RCC 7860 (cell line): Measurements from ENCODE around the gene P2RX6.
A peak's percentile ranks its signal among the peaks of the same experiment; 100 is the strongest.
"Not testable (repeated sequence)": the region's sequence is repeated elsewhere in the genome, so short reads cannot be mapped to it uniquely, and the experiment has no call there.

Source experiments
- DNase-seq: peaks from one replicate; pipeline ENCODE4 v3.0.0-alpha.2; 2015; ENCODE audit warnings: low spot score
- FAIRE-seq: peaks from 2 replicates; lab custom pipeline; 2012; peaks lifted over from hg19 to GRCh38; lab: Jason Lieb, UNC

Gene P2RX6

DNA sequence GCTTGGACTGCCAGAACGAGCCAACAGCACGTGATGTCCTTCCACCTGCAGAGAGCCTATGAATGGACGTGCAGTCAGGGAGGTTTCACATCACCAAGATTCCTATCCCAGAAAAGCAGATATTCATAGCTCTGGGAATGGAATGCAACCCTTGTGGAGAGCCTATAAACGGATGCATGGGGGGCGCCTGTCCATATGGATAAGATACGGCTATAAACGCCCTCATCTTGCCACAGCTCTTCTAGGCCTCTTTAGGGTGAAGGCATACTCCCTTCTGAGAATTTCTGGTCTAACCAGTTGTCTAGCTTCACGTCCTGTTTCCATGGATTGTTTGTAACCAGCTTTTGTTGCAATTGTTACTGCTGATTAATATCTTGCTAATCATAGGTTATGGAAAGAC lies 56.8 kb downstream of the P2RX6 start:
- DNase-seq, FAIRE-seq: not testable (repeated sequence)

DNA sequence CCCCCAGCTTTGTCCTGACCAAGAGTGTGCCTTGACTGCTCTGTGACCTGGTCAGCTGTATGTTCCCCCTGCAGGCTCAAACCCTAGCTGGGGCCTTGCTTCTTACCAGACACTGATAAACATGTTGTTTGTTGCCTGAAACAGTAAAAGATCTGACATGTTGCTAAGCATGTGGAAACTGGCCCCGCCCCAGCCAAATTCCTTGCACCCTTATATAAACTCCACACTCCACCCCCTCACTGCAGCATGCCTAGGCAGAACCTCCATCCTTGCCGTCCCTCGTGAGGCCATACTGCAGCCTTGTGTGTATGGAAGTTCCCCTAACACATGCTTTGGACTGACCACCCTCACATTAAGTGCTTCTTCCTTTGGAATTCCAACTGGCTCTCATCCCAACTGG lies 58.1 kb downstream of the P2RX6 start:
- DNase-seq (no peak), FAIRE-seq (no peak)

DNA sequence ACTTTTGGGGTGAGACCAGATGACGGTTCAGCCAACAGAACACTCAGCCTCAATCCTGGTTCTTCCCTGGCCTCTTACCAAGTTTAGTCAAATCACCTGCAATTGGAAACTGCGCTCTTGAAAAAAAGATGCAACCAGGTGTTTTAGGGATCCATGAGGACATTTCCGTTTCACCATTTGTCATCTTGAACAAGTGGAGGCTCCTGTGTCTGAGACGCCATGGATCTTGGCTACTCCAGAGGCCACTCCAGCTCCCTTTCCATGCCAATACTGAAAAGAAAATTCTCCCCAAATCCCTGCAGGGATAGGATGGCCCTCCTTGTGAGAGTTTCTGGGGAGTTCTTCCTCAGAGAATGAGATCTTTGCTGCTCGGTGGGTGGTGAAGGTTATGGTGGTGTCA lies 58.5 kb downstream of the P2RX6 start:
- no peak for FAIRE-seq
- no peak for DNase-seq

DNA sequence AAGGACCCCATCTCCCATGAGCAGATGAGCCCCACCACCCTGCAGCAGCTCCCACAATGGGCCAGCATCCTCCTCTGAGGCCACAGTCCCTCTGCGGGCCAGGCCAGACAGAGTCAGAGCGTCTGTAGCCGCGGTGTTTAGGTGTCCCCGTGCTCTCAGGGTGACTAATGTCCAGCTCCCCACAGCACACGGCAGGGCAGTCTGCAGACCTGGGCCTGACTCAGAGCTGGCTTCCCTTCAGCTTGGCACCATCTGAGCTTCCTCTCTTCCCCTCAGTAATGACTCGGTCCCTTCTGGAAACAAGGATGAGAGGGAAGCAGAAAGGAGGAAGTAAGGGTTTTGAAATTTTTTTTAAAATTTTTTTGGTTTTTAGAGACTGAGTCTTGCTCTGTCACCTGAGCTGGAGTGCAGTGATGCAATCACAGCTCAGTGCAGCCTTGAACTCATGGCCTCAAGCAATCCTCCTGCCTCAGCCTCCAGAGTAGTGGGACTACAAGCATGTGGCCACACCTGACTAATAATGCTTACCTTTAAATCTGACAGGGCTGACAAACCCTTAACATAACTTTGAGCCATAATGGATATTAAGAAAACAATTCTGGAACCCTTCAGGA lies 59.2 kb downstream of the P2RX6 start:
- FAIRE-seq (peak; percentile 86), DNase-seq (peak; percentile 85)

DNA sequence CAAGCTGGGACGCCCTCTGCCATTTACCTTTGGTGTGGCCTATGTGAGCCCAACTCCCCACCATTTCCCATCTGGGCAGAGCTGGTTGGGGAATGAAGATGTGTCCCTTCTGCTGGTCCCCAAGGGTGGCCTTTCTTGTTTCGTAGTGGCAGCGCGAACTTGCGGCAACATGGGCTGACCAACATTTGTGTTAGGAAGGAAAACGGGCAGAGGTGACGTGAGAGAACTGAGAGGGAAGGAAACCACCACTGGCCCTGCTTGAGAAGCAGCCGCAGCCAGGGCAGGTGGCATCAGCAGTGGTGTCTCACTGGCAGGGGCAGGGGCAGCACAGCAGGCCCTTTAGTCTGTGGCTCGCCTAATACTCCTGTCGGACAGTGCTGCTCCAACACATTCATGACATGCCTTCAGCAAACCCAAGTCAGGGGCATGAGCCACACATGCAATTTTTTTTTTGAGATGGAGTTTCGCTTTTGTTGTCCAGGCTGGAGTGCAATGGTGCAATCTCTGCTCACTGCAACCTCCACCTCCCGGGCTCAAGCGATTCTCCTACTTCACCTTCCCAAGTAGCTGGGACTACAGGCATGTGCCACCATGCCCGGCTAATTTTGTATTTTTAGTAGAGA lies 60.7 kb downstream of the P2RX6 start:
- DNase-seq (no peak), FAIRE-seq (no peak)

- no peak for FAIRE-seq
These were observed 62.1 kb downstream of the P2RX6 start for GRCh38 chr22:21076912-21077625.

More at GRCh38 chr22:21076912-21077625, 62.1 kb downstream of the P2RX6 start:
- DNase-seq = no peak
